Measurements from ENCODE around the gene TRAPPC2. TPM values are rescaled to one million over a fixed set of nuclear protein-coding genes. Genes with fewer than 3 reads are reported as not detected.

Gene TRAPPC2
- total and polyA plus RNA-seq, 9 of the 15 experiments (the other 6 are each of a cell fraction or from before 2014, with no cell fraction given) = 10.3 to 30.6 (median 18.6) TPM

DNA sequence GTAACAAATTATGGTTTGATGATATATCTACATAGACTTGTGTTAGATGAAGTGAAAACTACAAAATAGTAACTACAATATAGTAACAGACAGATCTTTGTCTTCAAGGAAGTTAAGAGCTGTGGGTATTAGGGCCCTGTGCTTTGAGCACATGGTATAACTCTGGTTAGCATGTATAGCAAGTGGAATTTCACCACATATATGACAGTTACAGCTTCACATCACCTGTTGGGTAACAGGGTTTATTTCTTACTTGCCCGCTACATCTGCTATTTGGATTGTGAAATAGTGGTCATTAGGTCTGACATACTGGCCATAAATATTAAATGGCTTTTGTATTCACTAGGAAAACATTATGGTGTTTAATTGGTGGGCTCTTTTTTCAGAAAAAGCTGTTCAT lies 20.3 kb upstream of the TRAPPC2 start:
- no peaks in the 10 kb centered on the region for H3K4me1 ChIP-seq (replicated peaks in 1 of 2; ENCODE audit: control insufficient read depth in 2 of 2, insufficient read depth in 2 of 2, low read length in 2 of 2)
- in situ Hi-C loops (cut with MboI) = no loop called here
- no peak overlapping the region for H3K4me2 ChIP-seq (ENCODE audit: insufficient read depth, low read length)
- WGBS (ENCODE audit: insufficient coverage, low coverage, missing lambda C conversion rate) = 100% methylated on average over 1 of the region's 1 CpG
- DNase-seq (ENCODE audit: extremely low read depth in 1 of 4, low spot score in 3 of 4) (no peak), ATAC-seq (no peak), FAIRE-seq (no peak)
- H3K27ac ChIP-seq (ENCODE audit: extremely low read depth, low read depth, low read length) = no peak overlapping the region
- no TSS peak for BruUV-seq (replicated peaks)
- no peaks in the 10 kb centered on the region for H3K9me1 ChIP-seq (ENCODE audit: control insufficient read depth, insufficient read depth, low read length)
- ChIA-PET CTCF (ENCODE audit: low intra/inter-chr PET ratio) (no interaction called here), POLR2A (no interaction called here)
- no peaks in the 10 kb centered on the region for H3K27me3 ChIP-seq (ENCODE audit: control insufficient read depth in 2 of 2, insufficient read depth in 2 of 2, low read length in 2 of 2)
- H3K79me2 ChIP-seq (ENCODE audit: control insufficient read depth, insufficient read depth, low read length) = no peaks in the 10 kb centered on the region
- no peaks in the 10 kb centered on the region for H3K9me3 ChIP-seq (replicated peaks; ENCODE audit: control insufficient read depth, insufficient read depth, low read depth, low read length)
- H3K36me3 ChIP-seq (ENCODE audit: control insufficient read depth, insufficient read depth, low read length) = peaks cover 80% of the 10 kb centered on the region
- intact Hi-C loops (cut with micrococcal nuclease) = no loop called here
- H3K4me3 ChIP-seq = no peak overlapping the region
- H2AFZ ChIP-seq (ENCODE audit: low read depth, low read length) = no peak overlapping the region
- TF ChIP-seq NCOA4 (IDR thresholded peaks at IDR 0.05; ENCODE audit: partially characterized antibody) (no peak), CEBPB (tag; IDR thresholded peaks at IDR 0.05) (0 out of 2 replicates have a peak, but pooled peaks have one; percentile 11)
- H3K9ac ChIP-seq (ENCODE audit: insufficient read depth in 1 of 2, low read depth in 2 of 2, low read length in 2 of 2) = no peak overlapping the region
- H4K20me1 ChIP-seq (replicated peaks; ENCODE audit: control insufficient read depth, insufficient read depth, low read length) = no peaks in the 10 kb centered on the region

DNA sequence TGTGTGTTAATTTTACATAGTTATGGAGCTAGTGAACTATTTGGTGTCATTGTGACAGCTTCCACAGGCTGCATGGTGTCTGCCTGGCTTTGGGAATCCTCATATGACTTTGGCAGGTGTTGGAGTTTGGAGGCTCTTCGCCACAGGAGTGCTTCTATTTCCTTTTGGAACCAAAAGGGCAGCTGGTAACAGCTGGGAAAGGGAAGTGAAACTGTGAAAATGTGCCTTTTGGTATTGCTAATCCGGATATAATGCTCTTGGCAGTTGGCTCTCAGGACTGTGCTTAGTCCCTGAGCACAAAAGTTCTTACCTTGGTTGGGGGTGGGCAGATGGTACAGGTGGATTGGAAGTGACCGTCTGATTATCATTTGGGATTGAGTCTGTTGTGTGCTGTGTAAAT lies 18.2 kb upstream of the TRAPPC2 start:
- Histone ChIP-seq H3K9me1 (ENCODE audit: control insufficient read depth, insufficient read depth, low read length) (no peaks in the 10 kb centered on the region), H2AFZ (ENCODE audit: low read depth, low read length) (no peak overlapping the region), H3K36me3 (ENCODE audit: control insufficient read depth, insufficient read depth, low read length) (peaks cover 77% of the 10 kb centered on the region), H3K27ac (ENCODE audit: extremely low read depth, low read depth, low read length) (no peak overlapping the region), H3K79me2 (ENCODE audit: control insufficient read depth, insufficient read depth, low read length) (no peaks in the 10 kb centered on the region), H3K9ac (ENCODE audit: insufficient read depth in 1 of 2, low read depth in 2 of 2, low read length in 2 of 2) (no peak overlapping the region), H3K27me3 (ENCODE audit: control insufficient read depth in 2 of 2, insufficient read depth in 2 of 2, low read length in 2 of 2) (no peaks in the 10 kb centered on the region), H3K4me3 (no peak overlapping the region), H4K20me1 (replicated peaks; ENCODE audit: control insufficient read depth, insufficient read depth, low read length) (no peaks in the 10 kb centered on the region), H3K4me1 (replicated peaks in 1 of 2; ENCODE audit: control insufficient read depth in 2 of 2, insufficient read depth in 2 of 2, low read length in 2 of 2) (no peaks in the 10 kb centered on the region), H3K9me3 (replicated peaks; ENCODE audit: control insufficient read depth, insufficient read depth, low read depth, low read length) (no peaks in the 10 kb centered on the region), H3K4me2 (ENCODE audit: insufficient read depth, low read length) (no peak overlapping the region)
- CTCF ChIA-PET (ENCODE audit: low intra/inter-chr PET ratio) = no interaction called here
- FAIRE-seq = no peak
- TF ChIP-seq, protein P1, sequence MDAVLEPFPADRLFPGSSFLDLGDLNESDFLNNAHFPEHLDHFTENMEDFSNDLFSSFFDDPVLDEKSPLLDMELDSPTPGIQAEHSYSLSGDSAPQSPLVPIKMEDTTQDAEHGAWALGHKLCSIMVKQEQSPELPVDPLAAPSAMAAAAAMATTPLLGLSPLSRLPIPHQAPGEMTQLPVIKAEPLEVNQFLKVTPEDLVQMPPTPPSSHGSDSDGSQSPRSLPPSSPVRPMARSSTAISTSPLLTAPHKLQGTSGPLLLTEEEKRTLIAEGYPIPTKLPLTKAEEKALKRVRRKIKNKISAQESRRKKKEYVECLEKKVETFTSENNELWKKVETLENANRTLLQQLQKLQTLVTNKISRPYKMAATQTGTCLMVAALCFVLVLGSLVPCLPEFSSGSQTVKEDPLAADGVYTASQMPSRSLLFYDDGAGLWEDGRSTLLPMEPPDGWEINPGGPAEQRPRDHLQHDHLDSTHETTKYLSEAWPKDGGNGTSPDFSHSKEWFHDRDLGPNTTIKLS (IDR thresholded peaks at IDR 0.05; ENCODE audit: borderline replicate concordance, low read depth) = no peak
- TF ChIP-seq ZNF140 (CRISPR knock-in tag; IDR thresholded peaks at IDR 0.05) = no peak
- no TSS peak for BruUV-seq (replicated peaks)
- intact Hi-C loops (cut with micrococcal nuclease) (no loop called here), in situ Hi-C loops (cut with MboI) (no loop called here)
- WGBS (ENCODE audit: insufficient coverage, low coverage, missing lambda C conversion rate) = 90% methylated on average over 2 of the region's 3 CpGs
- ATAC-seq = no peak
- DNase-seq (ENCODE audit: extremely low read depth in 1 of 4, low spot score in 3 of 4) = no peak
- POLR2A ChIA-PET = interaction anchor here (1.2 to 1.3 kb wide), 2 partner anchors 16 to 276 kb away, joined by 3 read pairs; no protein-coding TSS in a partner anchor

Measured in K562 (cell line).